Natural killer cell (primary cell): ENCODE data around the gene NRCAM. TPM values are rescaled to one million over a fixed set of nuclear protein-coding genes. Genes with fewer than 3 reads are reported as not detected.

Experiments used
- ATAC-seq, 3 donors: fragments of 150-1000 bp in 2 of 3; fragments of 200-7000 bp in 1 of 3; cut with Tn5 transposase; 1 replicate in 1 of 3; 2 replicates in 2 of 3; pipeline ENCODE4 v1.10.0; 2021; ENCODE audit warnings: mild to moderate bottlenecking in 2 of 3, moderate library complexity in 2 of 3
- DNase-seq, 2 donors: peaks; one replicate each; pipeline versions ENCODE4 v3.0.0 to v3.0.0-alpha.2; 2013 to 2021; ENCODE audit warnings: mixed read lengths in 1 of 2
- H3K27ac ChIP-seq: one replicate; pipeline ENCODE4 v1.5.1; 2013; ENCODE audit warnings: mild to moderate bottlenecking, low read length
- H3K27me3 ChIP-seq: one replicate; pipeline ENCODE4 v1.6.1; 2013; ENCODE audit warnings: low read length; ENCODE audit not compliant: control insufficient read depth, insufficient read depth
- H3K36me3 ChIP-seq: one replicate; pipeline ENCODE4 v1.6.1; 2013; ENCODE audit warnings: low read length; ENCODE audit not compliant: control insufficient read depth, insufficient read depth
- H3K4me1 ChIP-seq: one replicate; pipeline ENCODE4 v1.6.1; 2013; ENCODE audit warnings: low read length; ENCODE audit not compliant: control insufficient read depth, insufficient read depth
- H3K4me3 ChIP-seq: one replicate; pipeline ENCODE4 v1.5.1; 2013; ENCODE audit warnings: low read length
- H3K9me3 ChIP-seq: one replicate; pipeline ENCODE4 v1.6.1; 2013; ENCODE audit warnings: low read length; ENCODE audit not compliant: control insufficient read depth, insufficient read depth
- H3K27ac Mint-ChIP-seq, 2 donors: one replicate each; pipeline ENCODE4 v1.8.0; 2022; ENCODE audit warnings: mild to moderate bottlenecking in 2 of 2, mixed read lengths in 2 of 2, moderate library complexity in 1 of 2
- H3K27me3 Mint-ChIP-seq, 2 donors: one replicate each; pipeline ENCODE4 v1.8.0; 2022; ENCODE audit warnings: low read depth in 2 of 2, mixed read lengths in 2 of 2
- H3K36me3 Mint-ChIP-seq: one replicate; pipeline ENCODE4 v1.8.0; 2022; ENCODE audit warnings: mixed read lengths
- H3K4me1 Mint-ChIP-seq, 2 donors: one replicate each; pipeline ENCODE4 v1.8.0; 2022; ENCODE audit warnings: mixed read lengths in 2 of 2
- H3K4me3 Mint-ChIP-seq: one replicate; pipeline ENCODE4 v1.8.0; 2022; ENCODE audit warnings: mild to moderate bottlenecking, moderate library complexity, mixed read lengths
- H3K9me3 Mint-ChIP-seq, 2 donors: one replicate each; pipeline ENCODE4 v1.8.0; 2022; ENCODE audit warnings: mixed read lengths in 2 of 2
- CTCF ChIP-seq: fragments of 200-600 bp; IDR thresholded peaks from one replicate; pipeline ENCODE4 v1.8.0; 2022; ENCODE audit warnings: antibody characterized with exemption
- WGBS: methylation state at CpG from one replicate; pipeline ENCODE4 v1.1.7; 2013; ENCODE audit warnings: missing lambda C conversion rate; ENCODE audit not compliant: insufficient coverage; 5-methylcytosine and 5-hydroxymethylcytosine counted together
- intact Hi-C: fragments of 100-400 bp; cut with micrococcal nuclease; formaldehyde crosslinking; loops from one replicate; pipeline ENCODE4 v1.14.2; 2022
- total RNA-seq, 4 donors: library from RNA; stranded (reverse); fragments of 120-200 nt in 1 of 4; gene quantifications; one replicate each; pipeline versions ENCODE4 v1.2.3 to v1.2.4, GENCODE V29; 2013 to 2022

The NRCAM gene
- total RNA-seq, 3 donors from 2014 or later (not counting 1 experiment from before 2014, with no cell fraction given), result 0.27 to 0.95 (median 0.52) TPM

- peaks cover 6 to 74% of the 10 kb centered on the region in 2 donors for H3K27me3 Mint-ChIP-seq
- Histone ChIP-seq H3K4me3 (no peak overlapping the region), H3K27ac (no peak overlapping the region), H3K9me3 (no peaks in the 10 kb centered on the region), H3K4me1 (no peaks in the 10 kb centered on the region), H3K36me3 (no peaks in the 10 kb centered on the region), H3K27me3 (peaks cover 2% of the 10 kb centered on the region)
- no peak overlapping the region for H3K27ac Mint-ChIP-seq
- 66% methylated on average over 3 of the region's 3 CpGs for WGBS
- no peaks in the 10 kb centered on the region for H3K36me3 Mint-ChIP-seq
- intact Hi-C loops, result no loop called here
- ATAC-seq (no peak), DNase-seq (no peak)
- H3K4me3 Mint-ChIP-seq, result no peak overlapping the region
- no peaks in the 10 kb centered on the region for H3K9me3 Mint-ChIP-seq
- no peak for TF ChIP-seq CTCF
- no peaks in the 10 kb centered on the region for H3K4me1 Mint-ChIP-seq
These were observed 304.0 kb downstream of the NRCAM start for GRCh38 chr7:108152198-108152597.

GRCh38 chr7:108149908-108150307 lies 306.3 kb downstream of the NRCAM start:
- H3K36me3 ChIP-seq, result no peaks in the 10 kb centered on the region
- intact Hi-C loops, result no loop called here
- no peaks in the 10 kb centered on the region for H3K4me1 Mint-ChIP-seq
- H3K9me3 Mint-ChIP-seq, result no peaks in the 10 kb centered on the region
- no peak for TF ChIP-seq CTCF
- no peaks in the 10 kb centered on the region for H3K36me3 Mint-ChIP-seq
- no peaks in the 10 kb centered on the region for H3K9me3 ChIP-seq
- WGBS, result 56% methylated on average over 6 of the region's 6 CpGs
- H3K27ac Mint-ChIP-seq, result no peak overlapping the region
- no peak for DNase-seq
- H3K4me3 Mint-ChIP-seq, result no peak overlapping the region
- peaks cover 10 to 61% of the 10 kb centered on the region in 2 donors for H3K27me3 Mint-ChIP-seq
- H3K27ac ChIP-seq, result no peak overlapping the region
- H3K27me3 ChIP-seq, result peaks cover 2% of the 10 kb centered on the region
- no peak for ATAC-seq
- H3K4me1 ChIP-seq, result peaks cover 4% of the 10 kb centered on the region
- H3K4me3 ChIP-seq, result no peak overlapping the region

GRCh38 chr7:108149119-108149518 lies 307.1 kb downstream of the NRCAM start:
- H3K27me3 ChIP-seq, result peaks cover 2% of the 10 kb centered on the region
- no peak overlapping the region for H3K4me3 ChIP-seq
- H3K4me1 ChIP-seq, result peaks cover 4% of the 10 kb centered on the region
- no peaks in the 10 kb centered on the region for H3K36me3 Mint-ChIP-seq
- no peaks in the 10 kb centered on the region for H3K9me3 ChIP-seq
- 95% methylated on average over 4 of the region's 5 CpGs for WGBS
- intact Hi-C loops, result no loop called here
- H3K4me3 Mint-ChIP-seq, result no peak overlapping the region
- no peak overlapping the region for H3K27ac ChIP-seq
- DNase-seq (no peak), ATAC-seq (no peak)
- H3K9me3 Mint-ChIP-seq, result no peaks in the 10 kb centered on the region
- H3K4me1 Mint-ChIP-seq, result no peaks in the 10 kb centered on the region
- no peak overlapping the region for H3K27ac Mint-ChIP-seq
- no peaks in the 10 kb centered on the region for H3K36me3 ChIP-seq
- peaks cover 10 to 54% of the 10 kb centered on the region in 2 donors for H3K27me3 Mint-ChIP-seq
- TF ChIP-seq CTCF, result no peak

- no peaks in the 10 kb centered on the region for H3K9me3 Mint-ChIP-seq
- 87% methylated on average over 6 of the region's 6 CpGs for WGBS
- Histone ChIP-seq H3K4me3 (no peak overlapping the region), H3K9me3 (no peaks in the 10 kb centered on the region), H3K36me3 (no peaks in the 10 kb centered on the region), H3K4me1 (peaks cover 4% of the 10 kb centered on the region), H3K27me3 (peaks cover 2% of the 10 kb centered on the region), H3K27ac (no peak overlapping the region)
- no peaks in the 10 kb centered on the region for H3K36me3 Mint-ChIP-seq
- H3K27ac Mint-ChIP-seq, result no peak overlapping the region
- H3K4me1 Mint-ChIP-seq, result no peaks in the 10 kb centered on the region
- DNase-seq, result no peak
- no peak for ATAC-seq
- TF ChIP-seq CTCF, result no peak
- peaks cover 7 to 40% of the 10 kb centered on the region in 2 donors for H3K27me3 Mint-ChIP-seq
- intact Hi-C loops, result no loop called here
- no peak overlapping the region for H3K4me3 Mint-ChIP-seq
These were observed 309.1 kb downstream of the NRCAM start for GRCh38 chr7:108147031-108147563.
